AG09319 (cell line): Measurements from ENCODE around the gene OBP2A.

Experiments
- DNase-seq: peaks from one replicate; pipeline ENCODE4 v3.0.0-alpha.2; 2010; ENCODE audit warnings: low read depth; ENCODE audit errors: extremely low read depth
- TF ChIP-seq, protein P1 (sequence below): IDR thresholded peaks from 2 replicates; pipeline ENCODE4 v1.5.1; 2011; ENCODE audit warnings: low read depth, mild to moderate bottlenecking, inconsistent platforms, low read length, moderate library complexity

Gene OBP2A

DNA sequence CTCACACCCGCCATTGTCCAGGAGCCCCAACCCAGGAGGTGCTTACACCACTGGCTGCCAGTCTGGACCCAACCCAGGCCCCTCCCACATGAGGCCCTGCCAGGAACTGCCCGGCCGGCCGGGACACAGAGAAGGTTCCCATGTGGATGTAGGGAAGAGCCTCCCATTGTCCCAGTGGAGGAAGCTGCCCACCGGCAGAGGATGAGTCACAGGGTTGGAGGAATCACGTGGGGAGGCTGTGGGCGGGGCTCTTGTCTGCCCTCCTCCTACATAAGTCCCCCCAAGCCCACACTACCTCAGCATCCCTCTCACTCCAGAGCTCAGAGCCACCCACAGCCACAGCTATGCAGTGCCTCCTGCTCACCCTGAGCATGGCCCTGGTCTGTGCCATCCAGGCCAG is 41.7 kb downstream of the OBP2A start:
- TF ChIP-seq, protein P1, sequence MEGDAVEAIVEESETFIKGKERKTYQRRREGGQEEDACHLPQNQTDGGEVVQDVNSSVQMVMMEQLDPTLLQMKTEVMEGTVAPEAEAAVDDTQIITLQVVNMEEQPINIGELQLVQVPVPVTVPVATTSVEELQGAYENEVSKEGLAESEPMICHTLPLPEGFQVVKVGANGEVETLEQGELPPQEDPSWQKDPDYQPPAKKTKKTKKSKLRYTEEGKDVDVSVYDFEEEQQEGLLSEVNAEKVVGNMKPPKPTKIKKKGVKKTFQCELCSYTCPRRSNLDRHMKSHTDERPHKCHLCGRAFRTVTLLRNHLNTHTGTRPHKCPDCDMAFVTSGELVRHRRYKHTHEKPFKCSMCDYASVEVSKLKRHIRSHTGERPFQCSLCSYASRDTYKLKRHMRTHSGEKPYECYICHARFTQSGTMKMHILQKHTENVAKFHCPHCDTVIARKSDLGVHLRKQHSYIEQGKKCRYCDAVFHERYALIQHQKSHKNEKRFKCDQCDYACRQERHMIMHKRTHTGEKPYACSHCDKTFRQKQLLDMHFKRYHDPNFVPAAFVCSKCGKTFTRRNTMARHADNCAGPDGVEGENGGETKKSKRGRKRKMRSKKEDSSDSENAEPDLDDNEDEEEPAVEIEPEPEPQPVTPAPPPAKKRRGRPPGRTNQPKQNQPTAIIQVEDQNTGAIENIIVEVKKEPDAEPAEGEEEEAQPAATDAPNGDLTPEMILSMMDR, result no peak
- DNase-seq, result no peak

GRCh38 chr9:135588371-135588770 is 42.4 kb downstream of the OBP2A start:
- TF ChIP-seq, protein P1, result no peak
- no peak for DNase-seq

DNA sequence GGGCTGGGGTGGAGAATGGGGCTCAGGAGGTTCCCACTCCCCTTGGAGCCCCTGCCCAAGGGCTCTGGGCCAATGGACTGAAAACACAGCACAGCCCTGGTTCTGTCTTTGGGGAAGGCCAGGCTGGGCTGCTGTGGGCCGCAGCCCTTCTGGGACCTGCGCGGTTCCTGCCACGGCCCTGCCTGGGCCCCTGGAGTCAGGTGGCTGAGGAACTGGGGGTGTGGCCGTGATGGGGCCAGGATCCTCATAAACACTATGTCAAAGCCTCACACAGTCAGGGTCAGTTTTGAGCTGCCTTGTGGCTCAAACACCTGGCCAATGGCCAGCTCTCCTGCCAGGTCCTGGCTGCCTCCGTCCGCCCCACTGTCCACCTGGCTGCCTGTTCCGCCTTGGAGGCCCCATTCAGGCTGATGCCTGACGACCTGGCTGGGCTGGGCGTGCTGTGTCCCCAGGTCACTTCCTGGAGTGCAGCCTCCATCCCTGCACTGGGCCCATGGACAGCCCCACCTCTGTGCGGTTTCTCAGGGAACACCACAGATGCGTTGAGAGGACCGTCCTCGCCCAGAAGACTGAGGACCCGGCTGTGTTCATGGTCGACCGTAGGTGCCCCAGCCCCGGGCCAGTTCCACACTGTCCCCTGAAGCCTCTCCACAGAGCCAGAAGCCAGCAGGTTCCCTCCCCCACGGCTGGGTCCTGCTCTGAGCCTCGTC is 43.1 kb downstream of the OBP2A start:
- TF ChIP-seq, protein P1, result no peak
- no peak for DNase-seq

DNA sequence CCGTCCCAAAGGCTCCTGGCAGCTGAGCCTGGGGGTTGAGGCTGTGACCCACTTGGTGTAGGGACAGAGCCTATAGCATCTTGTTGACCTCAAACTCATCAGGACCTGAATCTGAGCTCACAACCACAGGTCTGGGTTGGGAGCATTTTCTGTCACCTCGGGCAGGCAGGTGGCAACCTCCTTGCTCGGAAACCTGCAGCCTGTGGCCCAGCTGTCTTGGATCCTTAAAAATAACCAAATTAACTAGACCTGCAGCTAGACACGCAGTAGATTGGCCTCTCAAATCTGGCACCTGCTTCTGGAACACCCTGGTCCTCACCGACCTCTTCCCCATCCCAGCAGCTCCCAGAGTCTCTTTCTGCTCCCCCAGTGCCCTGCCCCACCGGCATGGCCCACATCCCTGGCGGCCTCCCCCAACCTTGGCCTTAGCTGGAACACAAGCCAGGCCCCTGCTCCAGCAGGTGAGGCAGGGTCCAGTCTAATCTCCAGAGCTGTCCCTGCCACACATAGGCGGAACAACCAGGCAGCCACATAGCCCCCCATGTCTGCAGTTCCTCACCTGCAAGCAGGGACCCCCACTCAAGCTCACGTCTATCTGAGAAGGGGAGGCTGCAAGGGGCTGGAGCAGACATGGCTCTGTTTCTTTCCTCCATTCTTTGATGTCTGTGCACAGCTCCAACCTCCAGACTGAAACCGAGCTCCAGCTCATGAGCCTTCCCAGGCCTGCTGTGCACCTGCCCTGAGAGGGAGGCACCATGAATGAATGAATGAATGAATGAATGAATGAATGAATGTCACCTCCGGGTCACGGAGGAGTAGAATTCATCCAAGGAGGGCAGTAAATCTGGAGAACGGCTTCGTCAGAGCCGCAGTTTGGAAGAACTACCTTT is 43.9 kb downstream of the OBP2A start:
- TF ChIP-seq, protein P1, result no peak
- DNase-seq, result no peak

GRCh38 chr9:135590486-135591079 is 44.7 kb downstream of the OBP2A start:
- TF ChIP-seq, protein P1, result no peak
- DNase-seq, result no peak

GRCh38 chr9:135591506-135592330 is 45.8 kb downstream of the OBP2A start:
- TF ChIP-seq, protein P1, result no peak
- no peak for DNase-seq
